Lower lobe of right lung (tissue), 2 donors: ENCODE measurements around the gene ACSS1. TPM values are rescaled to one million over a fixed set of nuclear protein-coding genes. Genes with fewer than 3 reads are reported as not detected.

Experiments
- ATAC-seq, 2 donors: fragments of 200-7000 bp; cut with Tn5 transposase; one replicate each; pipeline ENCODE4 v1.9.1; 2020 to 2022; ENCODE audit warnings: mild to moderate bottlenecking in 2 of 2, moderate library complexity in 2 of 2
- DNase-seq: peaks from one replicate; pipeline ENCODE4 v3.0.0-alpha.2; 2020
- H3K27ac ChIP-seq: fragments of 200-600 bp; one replicate; pipeline ENCODE4 v1.8.0; 2022
- H3K27me3 ChIP-seq: fragments of 200-600 bp; one replicate; pipeline ENCODE4 v1.8.0; 2022; ENCODE audit warnings: low read depth
- H3K36me3 ChIP-seq: fragments of 200-600 bp; one replicate; pipeline ENCODE4 v1.8.0; 2022; ENCODE audit warnings: mild to moderate bottlenecking
- H3K4me1 ChIP-seq: fragments of 200-600 bp; one replicate; pipeline ENCODE4 v1.8.0; 2022
- H3K4me3 ChIP-seq: fragments of 200-600 bp; one replicate; pipeline ENCODE4 v1.8.0; 2022; ENCODE audit warnings: mild to moderate bottlenecking
- H3K9me3 ChIP-seq: fragments of 200-600 bp; one replicate; pipeline ENCODE4 v1.8.0; 2022
- CTCF ChIP-seq: fragments of 200-600 bp; IDR thresholded peaks from one replicate; pipeline ENCODE4 v1.8.0; 2022; ENCODE audit warnings: antibody characterized with exemption, mild to moderate bottlenecking
- intact Hi-C: fragments of 100-400 bp; cut with DNase I; formaldehyde crosslinking; loops from one replicate; pipeline ENCODE4 v1.11.0; 2022
- total RNA-seq: library from RNA; stranded (reverse); fragmentation: NEBNext Ultra II Directional; extraction: Animal tissue kit (Norgen Biotek cat#: 25700); gene quantifications from one replicate; pipeline ENCODE4 v1.2.1, GENCODE V29; 2021
- donor health status: DM: no; HTN: yes; CAD: no; lungs with severe emphysema.

ACSS1 gene
- total RNA-seq, 1 donor from 2014 or later, result 41.8 TPM

- intact Hi-C loops, result no loop called here
- Histone ChIP-seq H3K4me3 (no peak overlapping the region), H3K4me1 (peaks cover 47% of the 10 kb centered on the region), H3K27ac (no peak overlapping the region), H3K36me3 (peaks cover 3% of the 10 kb centered on the region), H3K27me3 (no peaks in the 10 kb centered on the region), H3K9me3 (no peaks in the 10 kb centered on the region)
- no peak for TF ChIP-seq CTCF
- DNase-seq (no peak), ATAC-seq (no peak)
Observed at GRCh38 chr20:24987873-24988835, 69.8 kb downstream of the ACSS1 start.

GRCh38 chr20:24987244-24987643 lies 70.7 kb downstream of the ACSS1 start:
- H3K27me3 ChIP-seq, result no peaks in the 10 kb centered on the region
- H3K4me1 ChIP-seq, result peaks cover 44% of the 10 kb centered on the region
- DNase-seq (no peak), ATAC-seq (peak in 1 of 2 donors; percentile 12)
- H3K27ac ChIP-seq, result no peak overlapping the region
- no peak overlapping the region for H3K4me3 ChIP-seq
- intact Hi-C loops, result no loop called here
- no peaks in the 10 kb centered on the region for H3K9me3 ChIP-seq
- H3K36me3 ChIP-seq, result peaks cover 8% of the 10 kb centered on the region
- no peak for TF ChIP-seq CTCF

DNA sequence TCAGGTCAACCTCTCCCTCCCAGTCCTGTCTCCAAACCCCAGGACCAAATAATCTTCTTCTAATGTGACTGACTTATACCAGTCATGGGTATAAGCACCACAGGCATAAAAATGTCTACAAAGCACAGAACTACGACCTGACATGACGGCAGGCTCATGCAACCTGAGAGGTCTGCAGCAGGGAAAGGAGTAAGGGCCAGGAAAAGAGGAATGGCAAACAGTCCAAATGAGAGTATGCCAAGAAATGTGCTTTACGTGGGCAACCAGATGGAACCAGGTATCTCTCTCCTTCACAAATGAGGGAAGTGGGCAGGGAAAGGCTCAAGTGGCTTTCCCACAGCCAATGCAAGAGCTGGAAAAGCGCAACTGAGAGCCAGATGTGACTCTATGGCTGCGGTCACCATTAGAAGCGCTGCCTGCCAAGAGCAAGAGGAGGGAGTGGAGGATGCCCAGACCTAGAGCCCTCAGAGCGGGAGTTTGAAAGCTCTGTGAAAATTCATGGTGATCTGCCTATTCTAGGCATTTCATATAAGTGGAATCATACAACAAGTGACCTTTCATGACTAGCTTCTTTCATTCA lies 71.4 kb downstream of the ACSS1 start:
- no peak for TF ChIP-seq CTCF
- Histone ChIP-seq H3K36me3 (peaks cover 12% of the 10 kb centered on the region), H3K4me3 (no peak overlapping the region), H3K4me1 (peaks cover 43% of the 10 kb centered on the region), H3K9me3 (no peaks in the 10 kb centered on the region), H3K27me3 (no peaks in the 10 kb centered on the region), H3K27ac (peak overlapping the region; percentile 60)
- intact Hi-C loops, result no loop called here
- DNase-seq, result no peak
- no peak for ATAC-seq

- peaks cover 43% of the 10 kb centered on the region for H3K4me1 ChIP-seq
- H3K9me3 ChIP-seq, result no peaks in the 10 kb centered on the region
- no peaks in the 10 kb centered on the region for H3K27me3 ChIP-seq
- peak in 1 of 2 donors; percentile 32 for ATAC-seq
- peaks cover 17% of the 10 kb centered on the region for H3K36me3 ChIP-seq
- intact Hi-C loops, result no loop called here
- peak overlapping the region; percentile 60 for H3K27ac ChIP-seq
- no peak for DNase-seq
- no peak for TF ChIP-seq CTCF
- H3K4me3 ChIP-seq, result no peak overlapping the region
Observed at GRCh38 chr20:24985802-24986201, 72.1 kb downstream of the ACSS1 start.

- TF ChIP-seq CTCF, result no peak
- H3K27ac ChIP-seq, result peak overlapping the region; percentile 60
- intact Hi-C loops, result no loop called here
- peak; percentile 54 to 55 for ATAC-seq
- no peaks in the 10 kb centered on the region for H3K27me3 ChIP-seq
- H3K4me1 ChIP-seq, result peaks cover 42% of the 10 kb centered on the region
- peaks cover 24% of the 10 kb centered on the region for H3K36me3 ChIP-seq
- H3K9me3 ChIP-seq, result no peaks in the 10 kb centered on the region
- no peak overlapping the region for H3K4me3 ChIP-seq
- DNase-seq, result no peak
Observed at GRCh38 chr20:24984961-24985640, 72.8 kb downstream of the ACSS1 start.
